ENCODE measurements around the gene SAG.

GRCh38 chr2:233325814-233326213 is 18.2 kb downstream of the SAG start:
- TF ChIP-seq CTCF (IDR thresholded peaks at IDR 0.05 in 4 of 5, conservative IDR thresholded peaks at IDR 0.05 in 1 of 5) = no peak
- no peak for TF ChIP-seq POLR2A (IDR thresholded peaks at IDR 0.05)

Data from gastrocnemius medialis (tissue), 4 donors.